SK-N-SH treated with all-trans-retinoic acid at 6 μM for 48 hours (cell line): ENCODE measurements around the gene IL22.

Source experiments
- CSDC2 ChIP-seq: fragments of 250-450 bp; sonication (Bioruptor Pico); IDR thresholded peaks from 2 replicates; pipeline ENCODE4 v1.5.0; 2020; ENCODE audit warnings: mild to moderate bottlenecking, moderate library complexity
- GLIS3 ChIP-seq: fragments of 250-450 bp; sonication (Bioruptor Pico); IDR thresholded peaks from 2 replicates; pipeline ENCODE4 v1.5.0; 2020; ENCODE audit warnings: mild to moderate bottlenecking, moderate library complexity
- ISL1 ChIP-seq: fragments of 250-450 bp; sonication (Bioruptor Pico); IDR thresholded peaks from 2 replicates; pipeline ENCODE4 v2.1.2; 2022; ENCODE audit warnings: mild to moderate bottlenecking, moderate library complexity
- SNAI2 ChIP-seq: fragments of 250-450 bp; sonication (Bioruptor Pico); IDR thresholded peaks from 2 replicates; pipeline ENCODE4 v1.5.0; 2020; ENCODE audit warnings: mild to moderate bottlenecking, moderate library complexity
- TCF4 ChIP-seq: fragments of 250-450 bp; sonication (Bioruptor Pico); IDR thresholded peaks from 2 replicates; pipeline ENCODE4 v1.8.0; 2021; ENCODE audit warnings: mild to moderate bottlenecking, moderate library complexity, borderline replicate concordance
- TF ChIP-seq, protein P1 (sequence below): fragments of 250-450 bp; sonication (Bioruptor Pico); IDR thresholded peaks from 2 replicates; pipeline ENCODE4 v1.5.1; 2021; ENCODE audit warnings: mild to moderate bottlenecking, moderate library complexity
- TF ChIP-seq, protein P2 (sequence below): fragments of 250-450 bp; sonication (Bioruptor Pico); IDR thresholded peaks from 2 replicates; pipeline ENCODE4 v1.8.0; 2021; ENCODE audit warnings: low read depth, mild to moderate bottlenecking, moderate library complexity, borderline replicate concordance
- TF ChIP-seq, protein P3 (sequence below): fragments of 250-450 bp; sonication (Bioruptor Pico); IDR thresholded peaks from 2 replicates; pipeline ENCODE4 v1.5.0; 2020; ENCODE audit warnings: mild to moderate bottlenecking, moderate library complexity
- TF ChIP-seq, protein P4 (sequence below): fragments of 250-450 bp; sonication (Bioruptor Pico); IDR thresholded peaks from 2 replicates; pipeline ENCODE4 v1.5.1; 2020; ENCODE audit warnings: low read depth, mild to moderate bottlenecking, moderate library complexity
- TF ChIP-seq, protein P5 (sequence below): fragments of 250-450 bp; sonication (Bioruptor Pico); IDR thresholded peaks from 2 replicates; pipeline ENCODE4 v1.8.0; 2020; ENCODE audit warnings: mild to moderate bottlenecking, moderate library complexity, borderline replicate concordance

DNA sequence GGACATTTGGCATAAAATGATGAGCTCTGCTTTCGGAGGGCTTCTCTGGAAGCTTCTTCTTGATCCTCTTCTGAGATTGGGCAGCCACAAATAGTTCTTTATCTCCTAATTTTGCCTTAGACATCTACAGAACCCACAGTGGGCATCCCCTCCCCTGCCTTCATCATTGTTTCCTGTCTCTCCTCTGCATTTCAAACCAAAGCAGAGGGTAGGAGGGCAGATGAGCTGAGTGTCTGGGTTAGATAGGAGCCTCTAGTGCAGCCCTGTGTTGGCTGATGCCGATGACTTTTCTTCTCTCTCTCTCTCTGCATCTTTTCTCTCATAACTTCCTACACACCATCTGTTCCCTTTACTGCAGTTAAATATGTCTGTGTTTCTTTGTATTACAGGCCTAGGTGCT is 19.3 kb downstream of the IL22 start:
- no peak for TF ChIP-seq ISL1 (CRISPR knock-in tag)
- TF ChIP-seq, protein P1, sequence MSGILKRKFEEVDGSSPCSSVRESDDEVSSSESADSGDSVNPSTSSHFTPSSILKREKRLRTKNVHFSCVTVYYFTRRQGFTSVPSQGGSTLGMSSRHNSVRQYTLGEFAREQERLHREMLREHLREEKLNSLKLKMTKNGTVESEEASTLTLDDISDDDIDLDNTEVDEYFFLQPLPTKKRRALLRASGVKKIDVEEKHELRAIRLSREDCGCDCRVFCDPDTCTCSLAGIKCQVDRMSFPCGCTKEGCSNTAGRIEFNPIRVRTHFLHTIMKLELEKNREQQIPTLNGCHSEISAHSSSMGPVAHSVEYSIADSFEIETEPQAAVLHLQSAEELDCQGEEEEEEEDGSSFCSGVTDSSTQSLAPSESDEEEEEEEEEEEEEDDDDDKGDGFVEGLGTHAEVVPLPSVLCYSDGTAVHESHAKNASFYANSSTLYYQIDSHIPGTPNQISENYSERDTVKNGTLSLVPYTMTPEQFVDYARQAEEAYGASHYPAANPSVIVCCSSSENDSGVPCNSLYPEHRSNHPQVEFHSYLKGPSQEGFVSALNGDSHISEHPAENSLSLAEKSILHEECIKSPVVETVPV (CRISPR knock-in tag): no peak
- TF ChIP-seq TCF4 (CRISPR knock-in tag): no peak
- no peak for TF ChIP-seq GLIS3
- TF ChIP-seq, protein P2, sequence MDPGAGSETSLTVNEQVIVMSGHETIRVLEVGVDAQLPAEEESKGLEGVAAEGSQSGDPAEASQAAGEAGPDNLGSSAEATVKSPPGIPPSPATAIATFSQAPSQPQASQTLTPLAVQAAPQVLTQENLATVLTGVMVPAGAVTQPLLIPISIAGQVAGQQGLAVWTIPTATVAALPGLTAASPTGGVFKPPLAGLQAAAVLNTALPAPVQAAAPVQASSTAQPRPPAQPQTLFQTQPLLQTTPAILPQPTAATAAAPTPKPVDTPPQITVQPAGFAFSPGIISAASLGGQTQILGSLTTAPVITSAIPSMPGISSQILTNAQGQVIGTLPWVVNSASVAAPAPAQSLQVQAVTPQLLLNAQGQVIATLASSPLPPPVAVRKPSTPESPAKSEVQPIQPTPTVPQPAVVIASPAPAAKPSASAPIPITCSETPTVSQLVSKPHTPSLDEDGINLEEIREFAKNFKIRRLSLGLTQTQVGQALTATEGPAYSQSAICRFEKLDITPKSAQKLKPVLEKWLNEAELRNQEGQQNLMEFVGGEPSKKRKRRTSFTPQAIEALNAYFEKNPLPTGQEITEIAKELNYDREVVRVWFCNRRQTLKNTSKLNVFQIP (CRISPR knock-in tag): no peak
- TF ChIP-seq, protein P3, sequence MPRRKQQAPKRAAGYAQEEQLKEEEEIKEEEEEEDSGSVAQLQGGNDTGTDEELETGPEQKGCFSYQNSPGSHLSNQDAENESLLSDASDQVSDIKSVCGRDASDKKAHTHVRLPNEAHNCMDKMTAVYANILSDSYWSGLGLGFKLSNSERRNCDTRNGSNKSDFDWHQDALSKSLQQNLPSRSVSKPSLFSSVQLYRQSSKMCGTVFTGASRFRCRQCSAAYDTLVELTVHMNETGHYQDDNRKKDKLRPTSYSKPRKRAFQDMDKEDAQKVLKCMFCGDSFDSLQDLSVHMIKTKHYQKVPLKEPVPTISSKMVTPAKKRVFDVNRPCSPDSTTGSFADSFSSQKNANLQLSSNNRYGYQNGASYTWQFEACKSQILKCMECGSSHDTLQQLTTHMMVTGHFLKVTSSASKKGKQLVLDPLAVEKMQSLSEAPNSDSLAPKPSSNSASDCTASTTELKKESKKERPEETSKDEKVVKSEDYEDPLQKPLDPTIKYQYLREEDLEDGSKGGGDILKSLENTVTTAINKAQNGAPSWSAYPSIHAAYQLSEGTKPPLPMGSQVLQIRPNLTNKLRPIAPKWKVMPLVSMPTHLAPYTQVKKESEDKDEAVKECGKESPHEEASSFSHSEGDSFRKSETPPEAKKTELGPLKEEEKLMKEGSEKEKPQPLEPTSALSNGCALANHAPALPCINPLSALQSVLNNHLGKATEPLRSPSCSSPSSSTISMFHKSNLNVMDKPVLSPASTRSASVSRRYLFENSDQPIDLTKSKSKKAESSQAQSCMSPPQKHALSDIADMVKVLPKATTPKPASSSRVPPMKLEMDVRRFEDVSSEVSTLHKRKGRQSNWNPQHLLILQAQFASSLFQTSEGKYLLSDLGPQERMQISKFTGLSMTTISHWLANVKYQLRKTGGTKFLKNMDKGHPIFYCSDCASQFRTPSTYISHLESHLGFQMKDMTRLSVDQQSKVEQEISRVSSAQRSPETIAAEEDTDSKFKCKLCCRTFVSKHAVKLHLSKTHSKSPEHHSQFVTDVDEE (CRISPR knock-in tag): no peak
- TF ChIP-seq, protein P4, sequence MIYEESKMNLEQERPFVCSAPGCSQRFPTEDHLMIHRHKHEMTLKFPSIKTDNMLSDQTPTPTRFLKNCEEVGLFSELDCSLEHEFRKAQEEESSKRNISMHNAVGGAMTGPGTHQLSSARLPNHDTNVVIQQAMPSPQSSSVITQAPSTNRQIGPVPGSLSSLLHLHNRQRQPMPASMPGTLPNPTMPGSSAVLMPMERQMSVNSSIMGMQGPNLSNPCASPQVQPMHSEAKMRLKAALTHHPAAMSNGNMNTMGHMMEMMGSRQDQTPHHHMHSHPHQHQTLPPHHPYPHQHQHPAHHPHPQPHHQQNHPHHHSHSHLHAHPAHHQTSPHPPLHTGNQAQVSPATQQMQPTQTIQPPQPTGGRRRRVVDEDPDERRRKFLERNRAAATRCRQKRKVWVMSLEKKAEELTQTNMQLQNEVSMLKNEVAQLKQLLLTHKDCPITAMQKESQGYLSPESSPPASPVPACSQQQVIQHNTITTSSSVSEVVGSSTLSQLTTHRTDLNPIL: no peak
- no peak for TF ChIP-seq SNAI2 (CRISPR knock-in tag)
- TF ChIP-seq, protein P5, sequence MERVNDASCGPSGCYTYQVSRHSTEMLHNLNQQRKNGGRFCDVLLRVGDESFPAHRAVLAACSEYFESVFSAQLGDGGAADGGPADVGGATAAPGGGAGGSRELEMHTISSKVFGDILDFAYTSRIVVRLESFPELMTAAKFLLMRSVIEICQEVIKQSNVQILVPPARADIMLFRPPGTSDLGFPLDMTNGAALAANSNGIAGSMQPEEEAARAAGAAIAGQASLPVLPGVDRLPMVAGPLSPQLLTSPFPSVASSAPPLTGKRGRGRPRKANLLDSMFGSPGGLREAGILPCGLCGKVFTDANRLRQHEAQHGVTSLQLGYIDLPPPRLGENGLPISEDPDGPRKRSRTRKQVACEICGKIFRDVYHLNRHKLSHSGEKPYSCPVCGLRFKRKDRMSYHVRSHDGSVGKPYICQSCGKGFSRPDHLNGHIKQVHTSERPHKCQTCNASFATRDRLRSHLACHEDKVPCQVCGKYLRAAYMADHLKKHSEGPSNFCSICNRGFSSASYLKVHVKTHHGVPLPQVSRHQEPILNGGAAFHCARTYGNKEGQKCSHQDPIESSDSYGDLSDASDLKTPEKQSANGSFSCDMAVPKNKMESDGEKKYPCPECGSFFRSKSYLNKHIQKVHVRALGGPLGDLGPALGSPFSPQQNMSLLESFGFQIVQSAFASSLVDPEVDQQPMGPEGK (CRISPR knock-in tag): no peak
- no peak for TF ChIP-seq CSDC2 (CRISPR knock-in tag)
